Measurements from ENCODE around the gene SCN1A. TPM values are rescaled to one million over a fixed set of nuclear protein-coding genes. Genes with fewer than 3 reads are reported as not detected.

Gene SCN1A
- total RNA-seq, 4 donors from 2014 or later: 0.41 TPM; not detected in 3

- intact Hi-C loops (cut with DNase I; ENCODE audit: low total_unique reads): no loop called here
- H3K4me1 ChIP-seq: no peaks in the 10 kb centered on the region
Measured at GRCh38 chr2:166084301-166084700, 43.5 kb downstream of the SCN1A start.

DNA sequence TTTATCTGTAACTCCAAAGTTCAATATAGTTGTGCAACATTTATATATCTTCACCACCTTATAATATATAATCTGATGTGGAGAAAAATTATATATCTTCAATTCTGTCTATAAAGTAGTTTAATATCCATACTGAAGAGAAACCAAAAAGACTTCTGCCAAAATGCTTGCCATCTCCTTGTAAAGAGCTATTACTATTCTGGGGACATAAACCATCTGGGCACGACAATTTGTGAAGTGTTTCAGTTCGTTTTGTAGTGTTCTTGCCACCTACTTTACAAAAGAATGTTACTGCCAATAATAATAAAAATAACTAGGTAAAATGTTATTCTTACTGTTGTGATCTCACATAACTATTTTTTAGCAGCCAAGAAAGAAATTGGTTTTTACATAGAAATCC lies 45.1 kb downstream of the SCN1A start:
- Histone ChIP-seq H3K36me3 (no peaks in the 10 kb centered on the region), H3K4me1 (no peaks in the 10 kb centered on the region), H3K4me3 (no peak overlapping the region), H3K27ac (no peak overlapping the region), H3K9me3 (no peaks in the 10 kb centered on the region), H3K27me3 (no peaks in the 10 kb centered on the region)
- no peak for DNase-seq
- intact Hi-C loops (cut with DNase I; ENCODE audit: low total_unique reads): no loop called here
- TF ChIP-seq POLR2A (IDR thresholded peaks at IDR 0.05) (no peak), CTCF (IDR thresholded peaks at IDR 0.05) (no peak)

More at GRCh38 chr2:166084301-166084700, 43.5 kb downstream of the SCN1A start:
- Histone ChIP-seq H3K36me3 (no peaks in the 10 kb centered on the region), H3K27ac (no peak overlapping the region), H3K27me3 (no peaks in the 10 kb centered on the region), H3K4me3 (no peak overlapping the region), H3K9me3 (no peaks in the 10 kb centered on the region)
- no peak for DNase-seq
- TF ChIP-seq POLR2A (IDR thresholded peaks at IDR 0.05): no peak
- no peak for TF ChIP-seq CTCF (IDR thresholded peaks at IDR 0.05)

DNA sequence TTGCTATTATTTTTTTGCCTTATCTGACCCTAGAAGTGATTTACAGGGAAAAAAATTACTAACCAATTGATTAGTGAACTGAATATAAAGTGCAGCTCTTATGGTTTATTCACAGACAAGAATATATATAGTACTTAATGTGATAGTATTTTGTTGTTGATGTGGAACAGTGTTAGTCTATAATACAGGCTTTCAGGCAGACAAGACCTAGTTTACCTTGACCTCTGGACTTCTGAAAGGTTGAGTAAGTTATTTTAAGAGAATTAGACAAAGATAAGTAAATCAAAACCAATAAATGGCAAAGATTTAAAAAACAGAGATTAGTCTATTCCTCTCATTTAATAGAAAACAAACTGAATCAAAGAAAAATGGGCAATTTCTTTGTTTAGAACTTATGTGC lies 46.0 kb downstream of the SCN1A start:
- TF ChIP-seq CTCF (IDR thresholded peaks at IDR 0.05) (no peak), POLR2A (IDR thresholded peaks at IDR 0.05) (no peak)
- no peaks in the 10 kb centered on the region for H3K36me3 ChIP-seq
- H3K9me3 ChIP-seq: no peaks in the 10 kb centered on the region
- H3K27me3 ChIP-seq: no peaks in the 10 kb centered on the region
- H3K4me3 ChIP-seq: no peak overlapping the region
- H3K27ac ChIP-seq: no peak overlapping the region
- DNase-seq: no peak
- intact Hi-C loops (cut with DNase I; ENCODE audit: low total_unique reads): no loop called here
- H3K4me1 ChIP-seq: no peaks in the 10 kb centered on the region

GRCh38 chr2:166081131-166081632 lies 46.6 kb downstream of the SCN1A start:
- H3K36me3 ChIP-seq: no peaks in the 10 kb centered on the region
- TF ChIP-seq CTCF (IDR thresholded peaks at IDR 0.05) (no peak), POLR2A (IDR thresholded peaks at IDR 0.05) (no peak)
- H3K9me3 ChIP-seq: no peaks in the 10 kb centered on the region
- no peak overlapping the region for H3K27ac ChIP-seq
- intact Hi-C loops (cut with DNase I; ENCODE audit: low total_unique reads): no loop called here
- DNase-seq: no peak
- H3K4me1 ChIP-seq: no peaks in the 10 kb centered on the region
- no peaks in the 10 kb centered on the region for H3K27me3 ChIP-seq
- no peak overlapping the region for H3K4me3 ChIP-seq

DNA sequence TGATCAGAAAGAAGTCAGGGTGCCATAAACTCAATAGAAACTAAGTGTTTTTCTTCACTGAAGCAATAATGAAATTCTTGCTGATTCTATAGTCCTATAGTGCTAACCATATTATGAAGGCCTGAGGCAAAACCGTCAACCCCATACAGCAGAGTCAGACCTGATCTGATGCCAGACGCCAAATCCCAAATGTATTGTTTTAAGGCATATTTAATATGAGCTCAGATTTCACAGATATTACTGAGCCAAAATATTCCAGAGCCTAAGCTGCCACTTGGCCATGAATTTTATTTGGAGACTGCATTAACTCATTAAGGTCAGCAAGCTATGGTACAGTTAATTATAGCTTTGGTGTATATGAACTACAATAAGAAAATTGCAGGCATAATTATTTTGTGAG lies 53.4 kb downstream of the SCN1A start:
- no peak for DNase-seq
- intact Hi-C loops (cut with DNase I; ENCODE audit: low total_unique reads): no loop called here
- Histone ChIP-seq H3K9me3 (no peaks in the 10 kb centered on the region), H3K27ac (no peak overlapping the region), H3K4me1 (no peaks in the 10 kb centered on the region), H3K36me3 (no peaks in the 10 kb centered on the region), H3K27me3 (no peaks in the 10 kb centered on the region), H3K4me3 (no peak overlapping the region)
- TF ChIP-seq POLR2A (IDR thresholded peaks at IDR 0.05): no peak
- no peak for TF ChIP-seq CTCF (IDR thresholded peaks at IDR 0.05)
